RWPE2 (cell line): Measurements from ENCODE around the gene RASA1.

Experiments
- ATAC-seq: fragments of 200-7000 bp; cut with Tn5 transposase; 3 replicates; pipeline ENCODE4 v1.9.1; 2021; ENCODE audit warnings: low read depth
- DNase-seq: peaks from one replicate; pipeline ENCODE4 v3.0.0-alpha.2; 2020; ENCODE audit warnings: low spot score
- H3K27ac ChIP-seq: fragments of 450-650 bp; 2 replicates; pipeline ENCODE4 v1.5.1; 2017; ENCODE audit warnings: mild to moderate bottlenecking; ENCODE audit not compliant: poor library complexity, severe bottlenecking
- H3K27me3 ChIP-seq: fragments of 250-450 bp; sonication (Bioruptor Pico); 2 replicates; pipeline ENCODE4 v1.5.1; 2021; ENCODE audit warnings: mild to moderate bottlenecking, moderate library complexity; ENCODE audit not compliant: insufficient read depth, poor library complexity, severe bottlenecking
- H3K36me3 ChIP-seq: fragments of 250-450 bp; sonication (Bioruptor Pico); 2 replicates; pipeline ENCODE4 v1.5.1; 2020; ENCODE audit warnings: low read depth, mild to moderate bottlenecking, moderate library complexity
- H3K4me1 ChIP-seq: fragments of 250-450 bp; sonication (Bioruptor Pico); 2 replicates; pipeline ENCODE4 v1.5.1; 2021; ENCODE audit warnings: mild to moderate bottlenecking, moderate library complexity; ENCODE audit not compliant: insufficient read depth, poor library complexity, severe bottlenecking
- H3K4me3 ChIP-seq: fragments of 250-450 bp; sonication (Bioruptor Pico); 2 replicates; pipeline ENCODE4 v1.5.1; 2021; ENCODE audit warnings: mild to moderate bottlenecking, moderate library complexity; ENCODE audit not compliant: severe bottlenecking
- H3K9me3 ChIP-seq: fragments of 250-450 bp; sonication (Bioruptor Pico); 2 replicates; pipeline ENCODE4 v1.5.1; 2021; ENCODE audit warnings: mild to moderate bottlenecking, moderate library complexity; ENCODE audit not compliant: severe bottlenecking
- TF ChIP-seq, protein P1 (sequence below): fragments of 450-650 bp; IDR thresholded peaks from one replicate; pipeline ENCODE4 v1.5.1; 2017; ENCODE audit warnings: mild to moderate bottlenecking, moderate library complexity; ENCODE audit not compliant: poor library complexity, severe bottlenecking

Gene RASA1

DNA sequence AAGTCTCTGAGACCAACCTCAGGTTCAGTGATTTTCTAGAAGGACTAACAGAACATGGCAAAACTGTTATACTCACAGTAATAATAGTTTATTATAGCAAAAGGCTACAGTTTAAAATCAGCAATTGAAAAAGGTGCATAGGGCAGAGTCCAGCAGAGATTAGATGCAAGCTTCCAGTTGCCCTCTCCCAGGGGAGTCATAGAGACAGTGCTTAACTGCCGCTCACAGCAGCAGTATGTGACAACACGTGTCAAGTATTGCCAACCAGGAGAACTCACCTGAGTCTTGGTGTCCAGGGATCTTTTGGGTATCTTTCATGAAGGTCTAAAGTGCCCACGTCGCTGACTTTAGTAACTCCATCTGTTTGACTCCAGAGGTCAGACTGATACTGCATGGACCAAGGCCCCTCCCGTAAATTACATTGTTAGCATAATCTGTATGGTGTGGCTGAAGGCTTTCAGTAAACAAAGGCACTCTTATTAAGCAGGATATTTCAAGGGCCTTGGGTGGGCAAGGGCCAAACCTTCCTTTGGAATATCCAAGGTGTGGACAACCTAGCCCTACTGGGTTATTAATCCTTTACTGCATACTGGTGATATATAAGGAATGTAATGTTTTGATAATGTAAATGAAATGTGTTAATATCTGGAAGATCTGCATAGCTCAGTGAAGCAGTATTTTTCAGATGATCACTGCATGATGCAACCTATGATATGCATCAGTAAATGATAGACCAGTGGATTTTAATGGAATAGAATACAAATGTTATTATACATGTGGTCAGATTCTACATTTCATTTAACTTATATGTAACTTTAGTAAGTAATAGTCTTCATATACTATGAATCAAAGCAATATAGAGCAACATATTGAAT is 44.0 kb downstream of the RASA1 start:
- peak; percentile 33; the same call in 1 of the 3 replicates for ATAC-seq

DNA sequence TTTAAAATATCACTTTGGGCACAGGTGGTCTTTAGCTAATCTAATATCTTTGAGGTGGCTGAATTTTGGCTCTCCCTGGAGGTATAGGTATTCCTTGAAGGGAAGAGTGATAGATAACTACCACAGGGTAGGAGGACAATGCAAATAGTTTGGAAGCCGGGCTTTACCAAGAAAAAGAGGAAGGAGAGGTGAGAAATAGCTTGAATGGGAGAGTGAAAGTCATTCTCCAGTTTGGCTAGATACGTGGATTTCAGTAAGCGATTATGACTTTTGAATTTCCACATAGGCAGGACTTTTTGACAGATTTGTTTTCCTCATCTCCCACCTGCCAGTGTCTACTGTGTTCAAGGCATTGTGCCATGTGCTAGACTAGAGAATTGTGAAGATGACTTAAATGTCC is 45.5 kb downstream of the RASA1 start:
- no peak for DNase-seq
- no peaks in the 10 kb centered on the region for H3K9me3 ChIP-seq
- no peak overlapping the region for H3K4me3 ChIP-seq
- H3K4me1 ChIP-seq, result no peaks in the 10 kb centered on the region
- TF ChIP-seq, protein P1, sequence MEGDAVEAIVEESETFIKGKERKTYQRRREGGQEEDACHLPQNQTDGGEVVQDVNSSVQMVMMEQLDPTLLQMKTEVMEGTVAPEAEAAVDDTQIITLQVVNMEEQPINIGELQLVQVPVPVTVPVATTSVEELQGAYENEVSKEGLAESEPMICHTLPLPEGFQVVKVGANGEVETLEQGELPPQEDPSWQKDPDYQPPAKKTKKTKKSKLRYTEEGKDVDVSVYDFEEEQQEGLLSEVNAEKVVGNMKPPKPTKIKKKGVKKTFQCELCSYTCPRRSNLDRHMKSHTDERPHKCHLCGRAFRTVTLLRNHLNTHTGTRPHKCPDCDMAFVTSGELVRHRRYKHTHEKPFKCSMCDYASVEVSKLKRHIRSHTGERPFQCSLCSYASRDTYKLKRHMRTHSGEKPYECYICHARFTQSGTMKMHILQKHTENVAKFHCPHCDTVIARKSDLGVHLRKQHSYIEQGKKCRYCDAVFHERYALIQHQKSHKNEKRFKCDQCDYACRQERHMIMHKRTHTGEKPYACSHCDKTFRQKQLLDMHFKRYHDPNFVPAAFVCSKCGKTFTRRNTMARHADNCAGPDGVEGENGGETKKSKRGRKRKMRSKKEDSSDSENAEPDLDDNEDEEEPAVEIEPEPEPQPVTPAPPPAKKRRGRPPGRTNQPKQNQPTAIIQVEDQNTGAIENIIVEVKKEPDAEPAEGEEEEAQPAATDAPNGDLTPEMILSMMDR, result no peak
- H3K27me3 ChIP-seq, result no peaks in the 10 kb centered on the region
- H3K36me3 ChIP-seq, result 0 out of 2 replicates have a peak, but pooled peaks cover 5% of the 10 kb centered on the region
- H3K27ac ChIP-seq, result no peak overlapping the region
- no peak for ATAC-seq

More for the DNA sequence above, 44.0 kb downstream of the RASA1 start:
- Histone ChIP-seq H3K4me3 (no peak overlapping the region), H3K36me3 (0 out of 2 replicates have a peak, but pooled peaks cover 5% of the 10 kb centered on the region), H3K9me3 (no peaks in the 10 kb centered on the region), H3K4me1 (no peaks in the 10 kb centered on the region), H3K27ac (no peak overlapping the region), H3K27me3 (no peaks in the 10 kb centered on the region)
- TF ChIP-seq, protein P1, result no peak
- DNase-seq, result no peak

DNA sequence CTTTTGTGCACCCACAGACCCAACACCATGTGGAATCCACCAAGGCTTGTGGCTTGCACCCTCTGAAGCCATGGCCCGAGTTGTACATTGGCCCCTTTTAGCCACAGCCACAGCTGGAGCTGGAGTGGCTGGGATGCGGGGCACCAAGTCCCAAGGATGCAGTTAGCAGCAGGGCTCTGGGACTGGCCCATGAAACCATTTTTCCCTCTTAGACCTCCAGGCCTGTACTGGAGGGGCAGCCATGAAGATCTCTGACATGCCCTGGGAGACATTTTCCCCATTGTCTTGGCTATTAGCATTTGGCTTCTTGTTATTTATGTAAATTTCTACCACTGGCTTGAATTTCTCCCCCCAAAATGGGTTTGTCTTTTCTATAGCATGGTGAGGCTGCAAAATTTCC is 51.8 kb downstream of the RASA1 start:
- Histone ChIP-seq H3K4me3 (no peak overlapping the region), H3K27me3 (no peaks in the 10 kb centered on the region), H3K9me3 (no peaks in the 10 kb centered on the region), H3K36me3 (peaks cover 3% of the 10 kb centered on the region; the same call in 1 of the 2 replicates), H3K4me1 (no peaks in the 10 kb centered on the region), H3K27ac (no peak overlapping the region)
- ATAC-seq (no peak), DNase-seq (no peak)
- TF ChIP-seq, protein P1, result no peak

DNA sequence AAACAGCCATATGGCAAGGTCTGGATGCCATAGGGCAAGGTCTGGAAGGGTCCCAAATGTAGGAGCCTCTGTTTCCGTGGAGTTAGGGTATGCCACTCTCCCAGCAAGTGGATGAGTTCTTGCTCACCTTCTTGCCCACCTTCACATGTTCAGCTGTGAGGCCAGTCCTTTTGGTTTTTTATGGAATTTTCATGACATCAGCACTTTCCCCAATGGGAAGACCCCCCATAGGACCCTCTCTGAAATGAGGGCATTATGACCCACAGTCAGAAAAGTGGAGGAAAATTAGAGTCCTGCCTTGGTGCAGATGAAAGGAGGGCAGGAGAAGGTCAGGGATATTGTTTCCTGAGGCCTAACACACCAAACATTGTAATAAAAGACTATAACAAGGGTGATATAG is 53.9 kb downstream of the RASA1 start:
- no peak overlapping the region for H3K27ac ChIP-seq
- no peaks in the 10 kb centered on the region for H3K9me3 ChIP-seq
- TF ChIP-seq, protein P1, result no peak
- H3K4me3 ChIP-seq, result no peak overlapping the region
- DNase-seq, result no peak
- no peak for ATAC-seq
- H3K4me1 ChIP-seq, result peaks cover 7% of the 10 kb centered on the region
- no peaks in the 10 kb centered on the region for H3K27me3 ChIP-seq
- H3K36me3 ChIP-seq, result peaks cover 3% of the 10 kb centered on the region; the same call in 1 of the 2 replicates

DNA sequence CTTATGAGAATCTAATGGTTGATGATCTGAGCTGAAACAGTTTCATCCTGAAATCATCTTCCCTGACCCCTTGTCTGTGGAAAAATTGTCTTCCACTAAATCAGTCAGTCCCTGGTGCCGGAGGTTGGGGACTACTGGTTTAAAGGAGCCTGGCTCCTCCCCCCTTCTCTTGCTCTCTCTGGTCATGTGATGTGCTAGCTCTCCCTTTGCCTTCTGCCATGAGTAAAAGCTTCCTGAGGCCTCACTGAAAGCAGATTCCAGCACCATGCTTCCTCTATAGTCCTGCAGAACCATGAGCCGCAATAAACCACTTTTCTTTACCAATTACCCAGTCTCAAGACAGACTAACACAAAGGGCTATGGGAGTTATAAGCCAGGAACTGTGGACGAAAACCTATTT is 54.7 kb downstream of the RASA1 start:
- DNase-seq (no peak), ATAC-seq (no peak)
- Histone ChIP-seq H3K36me3 (peaks cover 3% of the 10 kb centered on the region; the same call in 1 of the 2 replicates), H3K27ac (no peak overlapping the region), H3K9me3 (no peaks in the 10 kb centered on the region), H3K27me3 (no peaks in the 10 kb centered on the region), H3K4me1 (peaks cover 13% of the 10 kb centered on the region), H3K4me3 (no peak overlapping the region)
- TF ChIP-seq, protein P1, result no peak
